Measurements from ENCODE around the gene ZNF497. TPM values are rescaled to one million over a fixed set of nuclear protein-coding genes. Genes with fewer than 3 reads are reported as not detected.

Gene ZNF497
- polyA plus RNA-seq, 1 experiment = 0.06 TPM

DNA sequence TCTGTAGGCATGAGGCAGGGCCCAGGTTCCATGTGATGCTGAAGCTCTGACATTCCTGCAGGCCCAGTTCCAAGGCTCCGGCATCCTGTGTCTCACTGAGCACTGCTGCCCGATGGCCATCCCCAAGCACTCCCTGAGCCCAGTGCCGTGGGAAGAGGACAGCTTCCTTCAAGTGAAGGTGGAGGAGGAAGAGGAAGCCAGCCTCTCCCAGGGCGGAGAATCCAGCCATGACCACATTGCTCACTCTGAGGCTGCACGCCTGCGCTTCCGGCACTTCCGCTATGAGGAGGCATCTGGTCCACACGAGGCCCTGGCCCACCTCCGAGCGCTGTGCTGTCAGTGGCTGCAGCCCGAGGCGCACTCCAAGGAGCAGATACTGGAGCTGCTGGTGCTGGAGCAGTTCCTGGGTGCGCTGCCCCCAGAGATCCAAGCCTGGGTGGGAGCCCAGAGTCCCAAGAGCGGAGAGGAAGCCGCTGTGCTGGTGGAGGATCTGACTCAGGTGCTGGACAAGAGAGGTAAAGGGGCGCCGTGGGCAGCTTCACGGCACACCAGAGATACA, 27.8 kb downstream of the ZNF497 start:
- no peak overlapping the region for H3K27ac ChIP-seq (ENCODE audit: low read depth, low read length)
- TF ChIP-seq, protein P1, sequence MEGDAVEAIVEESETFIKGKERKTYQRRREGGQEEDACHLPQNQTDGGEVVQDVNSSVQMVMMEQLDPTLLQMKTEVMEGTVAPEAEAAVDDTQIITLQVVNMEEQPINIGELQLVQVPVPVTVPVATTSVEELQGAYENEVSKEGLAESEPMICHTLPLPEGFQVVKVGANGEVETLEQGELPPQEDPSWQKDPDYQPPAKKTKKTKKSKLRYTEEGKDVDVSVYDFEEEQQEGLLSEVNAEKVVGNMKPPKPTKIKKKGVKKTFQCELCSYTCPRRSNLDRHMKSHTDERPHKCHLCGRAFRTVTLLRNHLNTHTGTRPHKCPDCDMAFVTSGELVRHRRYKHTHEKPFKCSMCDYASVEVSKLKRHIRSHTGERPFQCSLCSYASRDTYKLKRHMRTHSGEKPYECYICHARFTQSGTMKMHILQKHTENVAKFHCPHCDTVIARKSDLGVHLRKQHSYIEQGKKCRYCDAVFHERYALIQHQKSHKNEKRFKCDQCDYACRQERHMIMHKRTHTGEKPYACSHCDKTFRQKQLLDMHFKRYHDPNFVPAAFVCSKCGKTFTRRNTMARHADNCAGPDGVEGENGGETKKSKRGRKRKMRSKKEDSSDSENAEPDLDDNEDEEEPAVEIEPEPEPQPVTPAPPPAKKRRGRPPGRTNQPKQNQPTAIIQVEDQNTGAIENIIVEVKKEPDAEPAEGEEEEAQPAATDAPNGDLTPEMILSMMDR (IDR thresholded peaks at IDR 0.05; ENCODE audit: low read depth, low read length) = no peak
- DNase-seq (ENCODE audit: low read depth, low spot score) = no peak
- POLR2A ChIA-PET = no interaction called here
- no peaks in the 10 kb centered on the region for H3K27me3 ChIP-seq (ENCODE audit: control insufficient read depth, insufficient read depth, low read length)
- CTCF ChIA-PET = no interaction called here
- peaks cover 23% of the 10 kb centered on the region for H3K9me3 ChIP-seq (ENCODE audit: control insufficient read depth, insufficient read depth, low read length)
- no peak overlapping the region for H3K4me3 ChIP-seq (ENCODE audit: low read depth, low read length)

DNA sequence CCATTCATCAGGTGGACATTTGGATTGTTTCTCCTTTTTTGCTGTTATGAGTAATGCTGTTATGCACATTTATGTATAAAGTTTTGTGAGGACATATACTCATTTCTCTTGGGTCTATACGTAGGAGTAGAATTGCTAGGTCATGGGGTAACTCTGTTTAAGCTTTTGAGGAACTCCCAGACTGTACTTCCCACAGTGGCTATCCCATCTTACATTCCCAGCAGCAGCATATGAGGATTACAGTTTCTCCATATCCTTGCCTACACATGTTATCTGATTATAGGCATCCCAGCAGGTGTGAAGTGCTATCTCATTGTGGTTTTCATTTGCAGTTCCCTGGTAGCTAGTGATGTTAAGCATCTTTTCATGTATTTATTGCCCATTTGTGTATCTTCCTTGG, 29.9 kb downstream of the ZNF497 start:
- ChIA-PET CTCF (no interaction called here), POLR2A (no interaction called here)
- no peaks in the 10 kb centered on the region for H3K27me3 ChIP-seq (ENCODE audit: control insufficient read depth, insufficient read depth, low read length)
- H3K4me3 ChIP-seq (ENCODE audit: low read depth, low read length) = no peak overlapping the region
- peaks cover 3% of the 10 kb centered on the region; the same call in 1 of the 2 replicates for H3K9me3 ChIP-seq (ENCODE audit: control insufficient read depth, insufficient read depth, low read length)
- TF ChIP-seq, protein P1 (IDR thresholded peaks at IDR 0.05; ENCODE audit: low read depth, low read length) = no peak
- H3K27ac ChIP-seq (ENCODE audit: low read depth, low read length) = no peak overlapping the region
- DNase-seq (ENCODE audit: low read depth, low spot score) = no peak

DNA sequence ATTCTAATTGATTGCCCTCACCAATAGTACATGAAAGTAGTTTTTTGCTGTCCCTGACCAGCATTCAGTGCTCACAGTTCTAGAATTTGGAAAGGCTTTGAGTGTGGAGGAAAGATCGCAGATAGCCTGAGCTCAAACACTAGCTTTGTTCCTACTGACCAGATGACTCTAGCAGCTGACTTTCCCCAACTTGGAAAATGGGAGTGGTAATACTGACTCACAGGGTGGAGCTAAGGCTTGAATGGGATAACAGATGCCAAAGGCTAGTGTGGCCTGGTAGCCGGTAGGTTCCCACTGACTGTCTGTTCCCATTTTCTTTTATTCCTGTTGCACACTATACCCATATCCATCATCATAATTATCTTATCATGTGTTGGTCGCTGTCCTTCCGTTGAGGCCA, 32.1 kb downstream of the ZNF497 start:
- no peak overlapping the region for H3K4me3 ChIP-seq (ENCODE audit: low read depth, low read length)
- CTCF ChIA-PET = interaction anchor here (0.6 to 1.1 kb wide), 2 partner anchors 13 to 24 kb away, joined by 3 to 4 read pairs; no protein-coding TSS in a partner anchor
- POLR2A ChIA-PET = interaction anchor here (0.6 kb wide), 1 partner anchor 15 kb away, joined by 3 read pairs; no protein-coding TSS in a partner anchor

DNA sequence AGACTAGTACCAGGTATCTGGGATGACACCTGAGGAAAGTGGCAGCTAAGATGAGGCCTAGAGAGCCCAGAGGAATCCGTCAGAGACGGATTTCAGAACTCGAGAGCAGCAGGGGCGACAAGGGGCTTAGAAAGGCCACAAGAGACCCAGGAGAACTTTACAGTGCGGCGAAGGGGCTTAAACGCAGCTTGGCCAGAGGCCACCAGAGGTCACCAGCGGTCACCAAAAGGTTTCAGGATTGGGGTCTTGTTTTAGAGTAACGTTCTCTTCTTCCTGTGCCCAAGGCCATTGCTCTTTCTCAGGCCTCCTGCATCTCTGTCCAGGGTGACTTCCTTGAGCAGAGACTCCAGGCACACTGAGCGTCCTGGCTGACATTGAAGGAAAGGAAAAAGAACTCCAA, 33.6 kb downstream of the ZNF497 start:
- ChIA-PET CTCF (no interaction called here), POLR2A (no interaction called here)
- H3K27me3 ChIP-seq (ENCODE audit: control insufficient read depth, insufficient read depth, low read length) = no peaks in the 10 kb centered on the region
- DNase-seq (ENCODE audit: low read depth, low spot score) = no peak
- no peak overlapping the region for H3K27ac ChIP-seq (ENCODE audit: low read depth, low read length)
- TF ChIP-seq, protein P1 (IDR thresholded peaks at IDR 0.05; ENCODE audit: low read depth, low read length) = no peak
- H3K4me3 ChIP-seq (ENCODE audit: low read depth, low read length) = no peak overlapping the region
- no peaks in the 10 kb centered on the region; the same call in 1 of the 2 replicates for H3K9me3 ChIP-seq (ENCODE audit: control insufficient read depth, insufficient read depth, low read length)

More for the DNA sequence above, 32.1 kb downstream of the ZNF497 start:
- Histone ChIP-seq H3K27ac (ENCODE audit: low read depth, low read length) (no peak overlapping the region), H3K9me3 (ENCODE audit: control insufficient read depth, insufficient read depth, low read length) (peaks cover 3% of the 10 kb centered on the region; the same call in 1 of the 2 replicates), H3K27me3 (ENCODE audit: control insufficient read depth, insufficient read depth, low read length) (no peaks in the 10 kb centered on the region)
- DNase-seq (ENCODE audit: low read depth, low spot score) = no peak
- TF ChIP-seq, protein P1 (IDR thresholded peaks at IDR 0.05; ENCODE audit: low read depth, low read length) = no peak

DNA sequence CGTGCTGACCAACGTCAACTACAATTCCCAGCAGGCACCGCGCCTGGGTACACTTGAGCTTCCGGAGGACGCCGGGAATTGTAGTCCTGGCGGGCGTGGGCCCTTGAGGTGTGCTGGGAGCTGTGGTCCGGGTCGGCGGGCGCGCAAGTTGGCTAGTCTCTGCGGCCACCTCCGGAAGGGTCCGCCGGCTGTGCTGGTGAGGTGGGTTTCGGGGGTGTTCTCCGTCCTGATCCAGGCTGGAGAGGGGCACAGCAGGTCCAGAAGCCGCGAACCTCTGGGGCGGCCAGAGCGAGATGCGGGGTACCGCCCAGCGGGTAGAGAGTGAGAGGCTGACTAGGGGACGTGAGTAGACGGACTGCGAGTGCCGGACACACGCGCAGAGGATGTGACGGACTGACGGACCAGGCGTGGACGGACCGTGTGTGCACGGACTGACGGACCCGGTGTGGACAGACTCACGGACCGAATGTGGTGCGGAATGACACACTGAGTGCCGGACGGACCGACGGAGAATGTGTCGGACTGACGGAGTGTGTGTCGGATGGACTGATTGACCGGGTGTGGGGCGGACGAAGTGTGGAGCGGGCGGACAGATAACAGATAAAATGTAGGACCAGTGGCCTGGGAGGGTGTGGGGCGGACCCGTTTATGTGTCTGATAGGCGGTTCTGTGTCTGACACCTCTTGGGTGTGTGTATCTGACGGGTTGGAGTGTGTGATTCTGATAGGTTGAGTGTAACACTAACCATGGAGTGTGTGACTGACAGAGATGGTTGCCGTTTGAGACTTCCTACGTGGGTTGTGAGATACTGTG, 35.4 kb downstream of the ZNF497 start, which contains the start of gene ZSCAN22:
Gene ZSCAN22 (plus strand): TSS at position 81 of the 813 bp plus-strand sequence. CDS start 7,809 bp downstream, outside the sequence.
- Histone ChIP-seq H3K27me3 (ENCODE audit: control insufficient read depth, insufficient read depth, low read length) (no peaks in the 10 kb centered on the region), H3K4me3 (ENCODE audit: low read depth, low read length) (peak within 1 kb of the TSS; percentile 96), H3K9me3 (ENCODE audit: control insufficient read depth, insufficient read depth, low read length) (no peaks in the 10 kb centered on the region; the same call in 1 of the 2 replicates), H3K27ac (ENCODE audit: low read depth, low read length) (peak within 1 kb of the TSS; percentile 73)
- TF ChIP-seq, protein P1 (IDR thresholded peaks at IDR 0.05; ENCODE audit: low read depth, low read length) = no peak
- peak; percentile 81 for DNase-seq (ENCODE audit: low read depth, low spot score)
- ChIA-PET POLR2A (interaction anchor here (0.7 to 1.5 kb wide), 6 partner anchors 20 to 217 kb away, joined by 3 to 9 read pairs (median 4); partner anchors contain the start of genes TRIM28, ZBTB45, ZNF497 and ZNF584), CTCF (no interaction called here)

Measured in AG04450 (cell line).